A172 (cell line): ENCODE data around the gene HORMAD2. TPM values are rescaled to one million over a fixed set of nuclear protein-coding genes. Genes with fewer than 3 reads are reported as not detected.
"Not testable (repeated sequence)": the region's sequence is repeated elsewhere in the genome, so short reads cannot be mapped to it uniquely, and the experiment has no call there.

Source experiments
- DNase-seq: peaks from one replicate; pipeline ENCODE4 v3.0.0-alpha.2; 2015; ENCODE audit warnings: low spot score
- total RNA-seq: library from RNA; depleted of rRNA; stranded (reverse); fragments of >200 nt; shearing (Covaris generic); gene quantifications from 2 replicates; pipeline ENCODE4 v1.2.3, GENCODE V29; 2014

Gene HORMAD2
- total RNA-seq, 1 experiment from 2014 or later: not detected

DNA sequence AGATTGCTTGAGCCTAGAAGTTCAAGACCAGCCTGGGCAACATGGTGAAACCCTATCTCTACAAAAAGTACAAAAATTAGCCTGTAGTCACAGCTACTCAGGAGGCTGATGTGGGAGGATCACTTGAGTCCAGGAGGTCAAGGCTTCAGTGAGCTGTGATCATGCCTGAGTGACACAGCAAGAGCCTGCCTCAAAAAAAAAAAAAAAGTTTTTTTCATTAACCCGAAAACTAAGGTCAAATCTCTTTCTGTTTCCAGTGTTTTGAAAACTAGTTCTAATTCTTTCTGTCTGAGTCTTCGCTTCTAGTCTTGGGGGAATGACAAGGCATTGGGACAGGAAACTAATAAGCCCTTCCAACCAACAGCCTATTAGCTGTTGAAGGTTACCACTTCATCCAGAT is 108.6 kb downstream of the HORMAD2 start:
- DNase-seq: no peak

DNA sequence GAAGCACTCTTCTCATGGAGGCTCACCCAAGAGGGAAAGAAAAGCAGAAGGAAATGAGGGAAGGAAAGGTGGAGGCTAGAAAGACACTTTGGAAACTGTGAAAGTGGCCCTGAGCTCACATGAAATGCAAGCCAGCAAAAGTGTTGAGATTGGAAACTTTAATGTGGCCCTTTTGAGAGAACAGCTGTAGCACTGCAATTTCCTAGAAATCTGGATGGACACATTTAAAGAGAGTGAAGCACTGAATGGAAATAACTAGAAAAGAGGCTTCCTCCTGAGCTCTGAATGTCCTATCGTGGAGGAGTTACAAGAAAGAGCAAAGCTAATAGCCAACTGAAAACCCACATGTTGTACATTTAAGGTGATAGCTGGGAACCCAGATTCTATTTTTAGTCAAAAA is 110.3 kb downstream of the HORMAD2 start:
- DNase-seq: no peak

DNA sequence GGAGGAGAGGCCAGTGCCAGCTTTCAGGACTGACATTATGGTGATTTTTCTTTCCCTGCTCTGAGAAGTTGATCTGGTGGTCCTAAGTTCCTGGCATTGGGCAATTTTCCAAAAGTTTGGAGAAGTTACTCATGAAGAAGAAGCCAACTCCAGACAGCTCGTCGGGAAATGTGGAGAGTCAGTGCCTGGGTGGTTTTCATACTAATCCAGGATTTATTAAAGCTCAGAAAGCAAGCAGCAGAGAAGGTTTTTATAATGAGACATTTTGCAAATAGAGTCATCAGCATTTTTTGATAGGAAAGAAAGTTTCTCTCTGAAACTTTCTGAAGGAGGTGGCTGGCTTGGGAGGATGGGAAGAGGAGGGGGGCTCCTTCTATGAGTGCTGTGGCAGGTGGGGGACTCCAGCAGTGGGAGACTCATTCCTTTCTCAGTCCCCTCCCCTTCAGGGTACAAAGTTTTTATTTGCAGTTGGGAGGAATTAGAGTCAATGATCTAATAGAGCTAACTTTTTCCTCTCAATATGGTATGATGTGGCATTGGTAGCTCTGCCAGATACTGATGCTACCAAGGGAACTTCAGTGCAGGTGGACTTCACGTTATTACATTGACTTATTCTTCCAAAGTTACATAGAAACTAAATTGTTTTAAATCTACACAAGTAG is 110.9 kb downstream of the HORMAD2 start:
- DNase-seq: no peak

DNA sequence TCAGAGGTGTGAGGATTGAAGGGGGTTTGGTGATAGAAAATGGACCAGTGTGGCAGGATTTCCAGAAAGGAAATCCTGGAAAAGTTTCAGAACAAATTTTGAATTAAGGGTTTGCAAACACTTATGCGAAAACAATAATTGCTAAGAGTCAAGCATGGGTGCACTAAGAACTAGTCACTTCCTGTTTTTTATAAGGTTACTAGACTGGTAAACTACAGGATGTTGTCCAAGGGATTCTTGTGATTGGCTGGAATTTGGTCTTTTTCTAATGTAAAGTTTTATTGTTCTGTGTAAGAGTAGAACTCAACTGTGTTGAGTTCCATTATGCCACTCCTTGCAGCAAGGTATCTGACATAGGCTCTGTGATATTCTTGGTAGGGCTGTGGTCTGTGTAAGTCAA is 112.2 kb downstream of the HORMAD2 start:
- DNase-seq: no peak

DNA sequence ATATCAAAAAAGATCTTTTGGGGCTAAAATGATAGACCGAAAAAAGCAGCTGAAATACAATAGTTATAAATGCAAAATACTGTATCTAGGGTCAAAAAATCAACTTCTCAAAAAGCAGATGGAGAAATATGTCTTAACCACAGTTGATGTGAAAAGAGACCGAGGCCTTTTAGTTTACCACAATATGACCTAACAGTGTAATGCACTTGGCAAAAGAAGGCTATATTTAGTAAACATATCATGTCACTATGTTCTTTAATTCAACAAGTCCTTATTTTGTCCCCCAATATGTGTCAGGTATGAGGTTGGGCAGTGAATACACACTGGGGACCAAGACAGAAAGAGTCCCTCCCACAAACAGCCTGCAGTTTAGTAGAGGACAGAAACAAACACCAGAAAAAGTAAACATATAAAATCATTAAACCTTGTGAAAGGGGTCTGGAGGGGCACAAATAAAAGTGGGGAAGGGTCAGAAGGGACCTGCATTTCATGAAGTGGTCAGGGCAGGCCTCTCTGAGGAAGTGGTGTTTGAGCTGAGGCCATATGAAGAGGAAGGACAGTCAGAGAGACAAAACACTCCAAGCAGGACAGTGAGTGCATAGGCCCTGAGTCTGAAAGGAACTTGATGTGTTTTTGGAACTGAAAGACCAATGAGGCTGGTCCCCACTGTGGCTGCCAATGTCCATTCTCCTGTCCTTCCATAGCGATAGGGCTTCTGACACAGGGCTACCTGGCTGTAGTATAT is 112.9 kb downstream of the HORMAD2 start:
- DNase-seq: no peak

DNA sequence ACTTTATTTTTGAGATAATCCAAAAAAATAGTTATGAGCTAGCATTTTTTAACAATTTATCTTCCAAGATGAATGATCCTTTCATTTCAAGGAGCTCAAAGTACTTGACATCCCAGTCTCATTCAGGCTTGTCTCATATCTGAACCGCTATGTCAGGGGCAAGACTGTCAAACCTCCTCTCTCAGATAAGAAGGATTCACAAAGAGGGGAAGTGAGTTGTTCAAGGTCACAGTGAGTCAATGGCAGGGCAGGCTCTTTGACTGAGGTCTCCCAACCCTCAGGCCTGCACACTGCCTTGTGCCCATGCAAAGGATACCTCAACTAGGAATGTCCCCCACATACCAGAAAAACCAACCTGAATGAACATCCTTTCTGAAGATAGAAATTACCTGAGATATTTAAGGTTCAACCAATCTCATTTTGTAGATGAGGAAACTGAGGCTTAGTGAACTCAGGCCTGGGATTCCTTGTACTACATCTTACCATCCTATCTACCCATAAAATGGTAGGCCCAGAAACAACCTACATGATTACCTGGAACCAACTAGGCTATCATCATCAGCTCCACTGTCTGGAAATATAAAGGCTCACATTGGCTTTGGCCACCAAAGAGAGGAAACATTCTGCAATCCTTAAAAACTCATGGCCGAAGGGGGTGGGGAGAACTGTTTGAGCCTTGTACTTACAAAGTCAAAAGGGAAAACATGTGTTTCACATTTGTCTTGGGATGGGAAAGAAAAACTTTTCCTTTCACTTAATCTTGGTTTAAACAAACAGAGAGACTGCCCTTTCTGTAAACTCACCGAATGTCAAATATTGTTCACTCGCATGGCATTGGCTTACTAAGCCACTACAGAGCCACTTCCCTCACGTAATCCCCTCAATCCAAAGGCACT is 115.2 kb downstream of the HORMAD2 start:
- no peak for DNase-seq

DNA sequence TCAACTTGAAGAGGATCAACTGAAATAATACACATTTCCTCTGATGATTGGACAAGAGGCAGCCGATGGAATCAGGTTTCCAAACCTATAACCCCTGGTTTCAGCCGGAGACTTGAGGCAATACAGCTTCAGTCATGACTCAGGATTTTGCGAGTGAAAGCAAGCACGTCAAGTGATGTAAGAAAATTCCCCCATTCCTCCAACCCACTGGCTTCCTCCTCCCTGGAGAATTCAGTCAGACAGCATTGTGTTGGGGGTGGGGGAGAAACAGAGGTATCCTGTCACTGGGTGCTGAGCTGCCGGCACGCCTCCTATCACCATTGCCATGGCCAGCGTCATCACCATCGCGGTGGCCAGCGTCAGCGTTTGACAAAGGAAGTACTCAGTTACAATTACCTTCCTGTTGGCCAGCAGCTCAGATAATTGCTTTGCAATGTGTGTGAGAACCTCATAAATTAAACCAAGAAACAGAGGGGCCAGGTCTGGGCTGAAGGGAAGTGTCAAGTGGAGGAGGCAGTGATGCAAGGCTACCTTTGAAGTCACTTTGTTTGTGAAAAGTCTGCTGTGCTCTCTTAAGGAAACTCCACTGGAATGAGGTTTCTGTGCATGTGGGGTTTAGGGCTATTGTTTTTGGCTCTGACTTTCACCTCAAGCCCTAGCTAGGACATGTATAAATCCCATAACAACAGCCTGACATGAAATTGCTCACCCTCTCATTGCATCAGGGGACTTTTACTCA is 116.0 kb downstream of the HORMAD2 start:
- peak; percentile 97 for DNase-seq

DNA sequence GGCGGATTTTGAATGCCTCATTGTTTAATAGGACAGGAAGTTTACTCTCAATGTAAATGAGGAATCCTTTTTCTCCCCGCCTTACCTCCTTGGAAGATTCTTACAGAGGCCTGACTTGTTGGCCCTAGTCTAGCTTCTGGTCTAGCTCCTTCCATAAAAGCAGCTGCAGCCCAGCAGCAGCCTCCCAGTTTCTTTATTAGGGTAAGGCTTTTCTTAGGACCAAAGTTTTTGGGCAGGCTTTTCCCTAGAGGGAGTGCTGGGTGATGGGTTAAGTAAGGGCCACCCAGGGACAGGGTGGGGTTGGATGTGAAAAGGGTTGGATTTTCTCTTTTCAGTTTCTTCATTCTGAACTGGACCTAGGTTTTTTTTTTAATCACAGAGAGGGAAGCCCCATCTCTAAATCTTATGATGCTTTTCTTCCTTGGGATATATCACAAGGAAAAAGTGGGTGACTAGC is 116.6 kb downstream of the HORMAD2 start:
- no peak for DNase-seq

DNA sequence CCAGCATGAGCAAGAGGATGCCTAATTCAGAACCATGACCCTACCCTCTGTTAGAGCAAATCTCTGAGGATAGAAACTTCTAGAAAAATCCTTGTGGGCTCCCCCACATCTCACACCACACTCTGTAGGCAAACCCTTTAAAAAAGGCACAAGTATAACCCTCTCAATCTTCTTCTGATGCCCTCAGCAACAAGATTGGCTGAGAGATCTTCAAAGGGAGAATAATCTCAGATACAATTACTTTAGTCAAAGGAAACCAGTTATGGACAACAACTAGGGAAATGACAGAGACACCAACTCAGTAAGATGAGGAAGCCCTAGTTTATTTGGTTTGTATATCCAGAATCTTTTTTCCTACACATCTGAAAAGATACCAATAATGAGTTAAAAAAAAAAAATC is 117.1 kb downstream of the HORMAD2 start:
- DNase-seq: no peak

DNA sequence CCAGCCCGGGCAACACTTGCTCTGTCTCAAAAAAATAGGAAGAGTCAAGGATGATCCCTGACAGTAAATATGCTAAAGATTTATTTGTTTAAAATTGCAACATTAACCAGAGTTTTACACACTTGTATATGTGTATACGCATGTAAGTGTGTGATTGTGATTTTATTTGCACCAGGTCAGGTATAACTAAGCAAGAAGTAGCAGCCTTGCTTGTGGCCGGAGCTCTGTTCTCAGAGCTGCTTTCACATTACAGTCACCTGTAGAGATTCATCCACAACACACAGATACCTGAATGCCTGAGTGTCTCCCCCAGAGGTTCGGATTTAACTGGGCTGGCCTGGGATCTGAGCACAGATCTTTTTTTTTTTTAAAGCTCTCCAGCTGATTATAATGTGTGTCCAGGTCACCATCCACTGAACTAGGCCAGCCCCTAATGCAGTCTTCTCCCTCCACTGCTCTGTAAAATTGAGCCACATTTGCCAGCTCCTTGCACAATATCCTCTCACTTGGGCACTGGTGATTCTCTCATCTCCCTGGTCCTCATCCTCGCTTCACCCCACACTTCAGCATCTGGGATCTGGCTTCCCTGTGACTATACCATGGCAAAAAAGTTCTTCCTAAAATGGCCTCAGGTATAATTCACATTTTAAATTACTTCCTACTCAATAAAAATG is 118.0 kb downstream of the HORMAD2 start:
- DNase-seq: no peak

DNA sequence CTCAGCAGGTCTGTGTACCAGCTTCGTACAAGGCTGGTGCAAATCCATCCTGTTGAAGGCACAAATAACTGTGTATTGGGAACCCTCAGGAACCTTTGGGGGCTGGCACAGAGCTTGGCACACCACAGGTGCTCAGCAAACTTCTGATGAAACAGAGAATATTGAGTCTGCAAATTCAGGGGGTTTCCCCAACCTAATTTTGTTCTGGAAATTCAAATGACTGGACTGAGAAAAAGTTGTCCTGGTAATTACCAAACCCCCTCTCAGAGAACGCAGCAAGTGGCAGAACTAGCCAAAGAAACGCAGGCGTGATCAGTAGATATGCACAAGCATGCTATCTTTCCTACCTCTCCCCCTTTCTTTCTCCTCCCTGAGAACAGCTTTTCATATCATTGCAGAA is 118.7 kb downstream of the HORMAD2 start:
- DNase-seq: no peak

DNA sequence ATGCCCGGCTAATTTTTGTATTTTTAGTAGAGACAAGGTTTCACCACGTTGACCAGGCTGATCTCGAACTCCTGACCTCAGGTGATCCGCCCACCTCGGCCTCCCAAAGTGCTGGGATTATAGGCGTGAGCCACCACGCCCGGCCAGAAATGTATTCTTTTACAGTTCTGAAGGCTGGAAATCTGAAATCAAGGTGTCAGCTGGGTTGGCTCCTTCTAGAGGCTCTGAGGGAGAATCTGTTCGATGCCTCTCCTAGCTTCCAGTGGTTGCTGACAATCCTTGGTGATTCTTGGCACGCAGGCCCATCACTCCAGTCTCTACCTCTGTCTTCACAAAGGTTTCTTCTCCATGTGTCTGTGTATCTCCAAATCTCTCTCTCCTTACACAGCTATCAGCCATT is 120.6 kb downstream of the HORMAD2 start:
- not testable (repeated sequence) for DNase-seq

DNA sequence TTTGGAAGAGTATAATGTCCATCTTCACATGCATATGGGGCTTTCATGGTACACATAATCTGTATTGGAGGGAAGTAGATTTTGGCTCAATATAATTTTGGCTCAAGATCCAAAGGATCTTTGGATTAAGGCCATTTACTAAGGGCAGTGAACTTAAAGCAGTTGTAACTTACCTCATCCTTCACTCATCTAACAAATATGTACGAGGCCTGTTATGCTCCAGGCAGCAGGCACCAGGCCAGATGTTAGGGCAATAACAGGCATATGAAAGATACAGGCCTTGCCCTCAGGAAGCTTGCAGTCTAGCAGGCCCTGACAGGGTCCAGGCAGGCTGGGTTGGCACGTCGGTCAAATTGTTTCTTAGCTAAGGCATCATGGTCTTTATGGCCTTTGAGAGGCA is 121.7 kb downstream of the HORMAD2 start:
- no peak for DNase-seq

DNA sequence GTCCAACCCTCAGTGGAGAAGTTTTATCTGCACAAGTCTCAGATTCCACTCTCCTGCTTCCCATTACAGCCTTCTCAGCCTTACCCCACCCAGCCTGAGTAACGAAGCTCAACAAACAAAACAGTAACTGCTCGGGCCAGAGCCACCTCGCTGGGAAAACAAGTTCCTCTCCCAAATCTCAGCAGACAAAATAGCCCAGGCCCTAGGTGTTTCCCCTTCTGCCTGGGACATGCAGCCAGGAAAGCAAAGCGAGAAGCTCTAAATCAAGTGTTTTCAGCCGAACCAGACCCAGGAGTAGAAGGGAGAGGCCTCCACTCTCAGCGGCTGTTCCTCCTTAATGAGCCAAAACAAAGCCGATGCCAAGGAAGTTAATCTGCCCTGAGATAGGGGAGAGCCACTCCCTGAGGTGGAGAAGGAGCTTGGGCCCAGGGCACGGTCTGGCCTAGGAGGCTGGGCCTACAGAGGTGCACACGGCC is 122.3 kb downstream of the HORMAD2 start:
- no peak for DNase-seq

DNA sequence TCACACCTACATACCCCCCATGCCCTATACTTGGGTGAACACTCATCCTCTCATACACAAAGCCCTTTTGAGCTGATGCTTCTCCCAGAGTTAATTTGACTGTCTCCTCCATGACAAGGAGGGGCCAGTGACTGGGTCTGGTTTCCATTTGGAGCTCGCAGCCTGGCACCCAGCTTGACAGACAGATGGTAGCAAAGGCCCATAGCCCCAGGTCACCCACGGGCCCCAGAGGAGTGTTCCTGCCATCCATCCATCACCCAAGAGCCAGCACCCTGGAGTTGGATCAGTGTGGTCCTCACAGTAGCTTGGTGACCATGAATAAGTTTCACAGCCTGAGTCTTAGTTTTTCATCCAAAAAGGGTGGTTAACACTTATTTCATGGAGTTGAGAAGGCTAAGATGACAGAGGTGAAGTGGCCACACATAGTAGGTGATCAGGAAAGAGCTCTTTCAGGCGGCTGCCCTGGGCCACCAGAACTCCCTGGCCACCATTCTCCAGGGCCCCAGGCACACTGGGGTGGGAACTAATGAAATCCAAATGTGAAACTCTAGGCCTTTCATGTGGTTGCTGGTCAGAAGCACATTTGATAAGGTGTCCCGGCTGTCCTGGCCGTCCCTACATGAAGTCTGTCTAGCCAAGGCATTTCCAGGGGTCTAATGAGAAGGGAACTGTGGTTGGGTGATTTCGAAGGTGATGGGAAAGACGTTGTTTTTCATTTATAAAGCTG is 123.9 kb downstream of the HORMAD2 start:
- no peak for DNase-seq

DNA sequence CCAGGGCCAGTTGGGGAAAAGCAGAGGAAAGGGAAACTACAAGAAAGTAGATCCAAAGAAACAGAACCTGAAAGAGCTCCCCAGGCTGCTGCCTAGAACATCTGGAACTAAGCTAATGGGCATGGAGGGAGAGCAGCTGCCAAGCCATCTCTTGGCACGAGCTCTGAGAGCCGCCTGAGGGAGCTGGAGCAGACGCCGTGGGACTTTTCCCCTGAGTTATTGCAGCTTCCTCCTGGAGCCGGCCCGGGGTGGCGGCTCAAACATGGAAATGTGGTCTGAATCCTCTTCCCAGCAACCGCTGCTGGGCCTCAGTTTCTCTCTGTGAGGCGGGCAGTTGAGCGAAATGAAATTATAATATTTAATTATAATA is 124.5 kb downstream of the HORMAD2 start:
- DNase-seq: no peak

DNA sequence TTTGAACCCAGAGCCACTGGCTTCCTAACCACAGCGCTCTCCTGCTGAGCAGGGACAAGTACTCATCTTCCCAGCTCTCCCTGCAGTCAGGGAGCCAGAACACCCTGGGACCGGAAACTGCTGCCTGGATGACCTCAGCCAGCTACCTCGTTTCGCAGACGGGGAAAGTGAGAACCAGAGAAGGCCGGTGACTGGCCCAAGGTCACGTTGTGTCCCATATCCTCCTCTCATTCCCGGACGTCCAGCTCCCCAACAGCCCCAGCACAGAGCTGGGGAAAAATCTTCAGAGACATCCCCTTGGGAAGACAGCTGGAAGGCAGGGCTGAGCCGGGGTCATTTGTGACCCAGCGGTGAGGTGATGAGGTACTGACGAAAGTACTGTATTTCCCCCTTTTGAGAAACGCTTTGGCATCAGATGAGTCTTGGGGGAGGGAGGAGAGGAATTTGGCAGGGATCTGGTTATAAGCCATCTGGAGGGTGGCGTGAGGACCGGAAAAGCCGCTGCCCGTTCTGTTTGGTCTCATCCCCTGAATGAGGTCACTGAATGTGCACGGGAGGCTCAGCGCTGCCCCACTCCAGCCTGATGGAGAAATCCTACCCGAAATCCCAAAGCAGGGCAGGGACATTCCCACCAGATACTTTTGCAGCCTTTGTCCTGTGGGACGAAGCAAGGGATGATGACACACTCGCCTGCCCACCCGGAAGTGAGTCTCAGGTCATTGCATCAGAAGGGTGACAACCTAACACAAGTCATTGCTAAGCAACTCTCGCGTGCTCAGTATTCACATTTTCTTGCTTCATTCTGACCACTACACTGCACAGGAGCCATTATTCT is 125.2 kb downstream of the HORMAD2 start:
- peak; percentile 93 for DNase-seq

DNA sequence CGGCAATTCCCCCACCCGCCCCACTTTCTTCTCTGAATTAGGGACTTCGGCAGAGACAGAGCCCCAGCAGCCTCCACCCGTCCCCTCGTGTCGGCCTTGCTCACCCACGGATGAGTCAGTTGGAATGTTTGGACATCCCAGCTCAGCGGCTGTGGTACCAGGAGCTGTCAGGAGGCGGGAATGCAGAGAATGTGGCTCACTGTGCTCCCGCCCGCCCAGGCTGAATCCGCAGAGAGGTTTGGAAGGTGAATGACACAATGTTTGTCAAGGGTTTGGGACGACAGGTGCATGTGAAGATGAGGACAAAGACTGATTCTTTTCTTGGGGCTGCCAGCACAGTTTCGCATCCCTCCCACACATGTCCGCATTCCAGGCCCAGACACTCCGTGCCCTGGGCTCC is 126.7 kb downstream of the HORMAD2 start:
- peak; percentile 94 for DNase-seq
